Loucy (cell line): Measurements from ENCODE around the gene GPI.

ENCODE experiments used
- H2AFZ ChIP-seq: fragments of 200-600 bp; sonication (generic); 2 replicates; pipeline ENCODE4 v1.6.0; 2016; ENCODE audit warnings: antibody characterized with exemption, mild to moderate bottlenecking, low read length, moderate library complexity
- H3F3A ChIP-seq: fragments of 200-600 bp; 2 replicates; pipeline ENCODE4 v1.6.0; 2016; ENCODE audit warnings: antibody characterized with exemption, low read depth, mild to moderate bottlenecking
- H3K27me3 ChIP-seq: fragments of 200-600 bp; sonication (generic); 2 replicates; pipeline ENCODE4 v1.6.1; 2014; ENCODE audit warnings: low read length, mild to moderate bottlenecking; ENCODE audit not compliant: insufficient read depth, poor library complexity, severe bottlenecking
- H3K36me3 ChIP-seq: fragments of 200-600 bp; sonication (generic); 2 replicates; pipeline ENCODE4 v1.6.1; 2016; ENCODE audit warnings: low read length; ENCODE audit not compliant: insufficient read depth
- H3K4me1 ChIP-seq: fragments of 200-600 bp; sonication (generic); 2 replicates; pipeline ENCODE4 v1.5.1; 2014; ENCODE audit warnings: low read length, mild to moderate bottlenecking; ENCODE audit not compliant: insufficient read depth, poor library complexity, severe bottlenecking
- H3K4me2 ChIP-seq: fragments of 200-600 bp; sonication (generic); 2 replicates; pipeline ENCODE4 v1.6.0; 2014; ENCODE audit warnings: antibody characterized with exemption, low read length, low read depth, mild to moderate bottlenecking; ENCODE audit not compliant: poor library complexity, severe bottlenecking
- H3K4me3 ChIP-seq: fragments of 200-600 bp; sonication (generic); 2 replicates; pipeline ENCODE4 v1.5.1; 2014; ENCODE audit warnings: low read length, mild to moderate bottlenecking, mixed read lengths; ENCODE audit not compliant: poor library complexity, severe bottlenecking
- H3K79me2 ChIP-seq: fragments of 200-600 bp; sonication (generic); 2 replicates; pipeline ENCODE4 v1.6.1; 2014; ENCODE audit warnings: low read length; ENCODE audit not compliant: insufficient read depth
- H3K9ac ChIP-seq: fragments of 200-600 bp; sonication (generic); 2 replicates; pipeline ENCODE4 v1.6.0; 2014; ENCODE audit warnings: mild to moderate bottlenecking, low read depth, low read length, moderate library complexity; ENCODE audit not compliant: poor library complexity, severe bottlenecking
- H3K9me2 ChIP-seq: fragments of 200-600 bp; sonication (generic); replicated peaks from 2 replicates; pipeline ENCODE4 v1.6.1; 2016; ENCODE audit warnings: low read depth, low read length, mixed read lengths
- H3K9me3 ChIP-seq: fragments of 200-600 bp; sonication (generic); 2 replicates; pipeline ENCODE4 v1.6.1; 2014; ENCODE audit warnings: mild to moderate bottlenecking, antibody characterized with exemption, low read length, low read depth; ENCODE audit not compliant: insufficient read depth
- H4K20me1 ChIP-seq: fragments of 200-600 bp; sonication (generic); 2 replicates; pipeline ENCODE4 v1.6.0; 2014; ENCODE audit warnings: antibody characterized with exemption, low read length, mild to moderate bottlenecking; ENCODE audit not compliant: insufficient read depth, poor library complexity, severe bottlenecking
- EZH2phosphoT487 ChIP-seq: fragments of 200-600 bp; IDR thresholded peaks from 2 replicates; pipeline ENCODE4 v1.6.1; 2018; ENCODE audit warnings: antibody characterized with exemption, mild to moderate bottlenecking, moderate library complexity, borderline replicate concordance
- TF ChIP-seq, protein P1 (sequence below): fragments of 200-600 bp; sonication (generic); conservative IDR thresholded peaks from 2 replicates; pipeline ENCODE4 v1.5.1; 2014; ENCODE audit warnings: mild to moderate bottlenecking, antibody characterized with exemption, low read length

The GPI gene

DNA sequence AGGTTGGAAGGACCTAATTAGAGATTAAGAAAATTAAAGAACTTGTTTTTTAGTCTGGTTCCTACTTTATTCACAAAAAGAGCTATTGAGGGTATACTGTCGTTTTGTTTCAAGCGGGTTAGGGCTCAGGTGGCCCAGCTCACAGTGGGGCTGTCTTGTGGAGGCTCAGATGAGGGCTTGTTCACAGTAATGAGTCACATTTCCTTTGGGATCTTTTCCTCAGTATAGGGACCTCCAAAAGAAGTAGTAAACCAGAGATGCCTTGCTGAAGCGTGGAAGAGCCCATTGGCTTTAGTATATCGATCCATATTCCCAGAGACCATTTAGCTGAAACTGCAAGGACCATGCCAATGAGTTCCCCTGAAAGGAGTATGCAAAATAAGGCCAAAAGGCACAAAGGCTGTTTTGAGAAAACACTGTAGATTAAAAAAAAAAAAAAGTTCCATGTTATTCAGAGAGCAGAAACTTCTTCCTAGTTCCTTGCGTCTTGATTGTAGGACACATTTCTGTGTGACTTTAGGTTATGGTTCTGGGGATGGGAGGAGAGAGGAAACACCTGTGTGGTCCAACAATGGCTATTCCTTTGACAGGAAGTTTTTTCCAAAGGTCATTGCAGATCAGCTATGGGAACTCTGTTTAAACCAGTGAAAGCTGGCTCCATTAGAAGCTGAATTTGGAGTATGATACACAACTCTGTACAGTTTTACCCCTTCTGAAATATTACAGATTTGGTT is 32.8 kb upstream of the GPI start:
- no peaks in the 10 kb centered on the region for H4K20me1 ChIP-seq
- H3K27me3 ChIP-seq = no peaks in the 10 kb centered on the region
- no peak overlapping the region for H3K4me2 ChIP-seq
- H3K4me3 ChIP-seq = no peak overlapping the region
- H3K4me1 ChIP-seq = no peaks in the 10 kb centered on the region
- no peaks in the 10 kb centered on the region for H3K79me2 ChIP-seq
- peaks cover 5% of the 10 kb centered on the region; the same call in 1 of the 2 replicates for H3K36me3 ChIP-seq
- no peak overlapping the region for H3K9ac ChIP-seq
- no peaks in the 10 kb centered on the region for H3K9me2 ChIP-seq
- no peaks in the 10 kb centered on the region for H3F3A ChIP-seq
- no peak overlapping the region for H2AFZ ChIP-seq
- no peak for TF ChIP-seq EZH2phosphoT487
- TF ChIP-seq, protein P1, sequence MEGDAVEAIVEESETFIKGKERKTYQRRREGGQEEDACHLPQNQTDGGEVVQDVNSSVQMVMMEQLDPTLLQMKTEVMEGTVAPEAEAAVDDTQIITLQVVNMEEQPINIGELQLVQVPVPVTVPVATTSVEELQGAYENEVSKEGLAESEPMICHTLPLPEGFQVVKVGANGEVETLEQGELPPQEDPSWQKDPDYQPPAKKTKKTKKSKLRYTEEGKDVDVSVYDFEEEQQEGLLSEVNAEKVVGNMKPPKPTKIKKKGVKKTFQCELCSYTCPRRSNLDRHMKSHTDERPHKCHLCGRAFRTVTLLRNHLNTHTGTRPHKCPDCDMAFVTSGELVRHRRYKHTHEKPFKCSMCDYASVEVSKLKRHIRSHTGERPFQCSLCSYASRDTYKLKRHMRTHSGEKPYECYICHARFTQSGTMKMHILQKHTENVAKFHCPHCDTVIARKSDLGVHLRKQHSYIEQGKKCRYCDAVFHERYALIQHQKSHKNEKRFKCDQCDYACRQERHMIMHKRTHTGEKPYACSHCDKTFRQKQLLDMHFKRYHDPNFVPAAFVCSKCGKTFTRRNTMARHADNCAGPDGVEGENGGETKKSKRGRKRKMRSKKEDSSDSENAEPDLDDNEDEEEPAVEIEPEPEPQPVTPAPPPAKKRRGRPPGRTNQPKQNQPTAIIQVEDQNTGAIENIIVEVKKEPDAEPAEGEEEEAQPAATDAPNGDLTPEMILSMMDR = no peak
- H3K9me3 ChIP-seq = no peaks in the 10 kb centered on the region

DNA sequence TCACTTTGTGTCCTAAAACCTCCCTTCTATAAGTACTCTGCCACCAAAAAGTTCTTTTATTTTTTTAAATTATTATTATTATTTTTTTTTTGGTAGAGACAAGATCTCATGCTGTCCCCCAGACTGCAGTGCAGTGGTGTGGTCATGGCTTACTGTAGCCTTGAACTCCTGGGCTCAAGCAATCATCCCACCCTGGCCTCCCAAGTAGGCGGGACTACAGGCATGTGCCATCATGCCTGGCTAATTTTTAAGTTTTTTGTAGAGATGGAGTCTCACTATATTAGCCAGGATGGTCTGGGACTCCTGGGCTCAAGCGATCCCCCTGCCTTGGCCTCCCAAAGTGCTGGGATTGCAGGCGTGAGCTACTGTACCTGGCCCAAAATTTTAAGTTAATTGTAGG is 29.1 kb upstream of the GPI start:
- Histone ChIP-seq H3K27me3 (no peaks in the 10 kb centered on the region), H4K20me1 (no peaks in the 10 kb centered on the region), H3K79me2 (no peaks in the 10 kb centered on the region), H3K9ac (no peak overlapping the region), H3K36me3 (peaks cover 5% of the 10 kb centered on the region; the same call in 1 of the 2 replicates), H3K4me2 (no peak overlapping the region), H3K4me3 (no peak overlapping the region), H2AFZ (no peak overlapping the region), H3K9me2 (no peaks in the 10 kb centered on the region), H3F3A (no peaks in the 10 kb centered on the region), H3K4me1 (no peaks in the 10 kb centered on the region), H3K9me3 (no peaks in the 10 kb centered on the region)
- TF ChIP-seq EZH2phosphoT487 = no peak
- TF ChIP-seq, protein P1 = no peak

DNA sequence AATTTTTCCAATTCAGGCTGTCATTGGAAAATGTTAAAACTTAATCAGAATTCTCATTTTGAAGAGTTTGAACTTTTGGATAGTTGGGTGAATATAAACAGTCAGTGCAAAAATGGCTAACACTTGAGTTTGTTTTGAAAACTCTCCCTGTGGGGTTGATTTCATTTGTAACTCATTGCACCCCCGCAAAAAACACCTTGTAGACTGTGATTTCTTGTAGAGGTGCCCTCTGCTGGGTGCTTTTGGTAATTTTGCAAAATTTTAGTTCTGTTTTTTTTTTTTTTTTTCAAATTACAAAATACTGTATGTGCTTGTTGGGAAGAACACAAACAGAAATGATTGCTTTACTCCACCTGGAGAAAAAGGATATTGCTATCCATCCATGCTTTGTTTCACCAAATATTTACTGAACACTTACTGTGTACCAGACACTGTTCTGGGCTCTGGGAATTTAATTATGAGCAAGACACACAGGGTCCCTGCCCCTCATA is 28.2 kb upstream of the GPI start:
- no peak overlapping the region for H3K9ac ChIP-seq
- no peak overlapping the region for H3K4me3 ChIP-seq
- TF ChIP-seq, protein P1 = peak; percentile 66
- no peak for TF ChIP-seq EZH2phosphoT487
- no peaks in the 10 kb centered on the region for H4K20me1 ChIP-seq
- no peaks in the 10 kb centered on the region for H3F3A ChIP-seq
- no peaks in the 10 kb centered on the region for H3K27me3 ChIP-seq
- no peaks in the 10 kb centered on the region for H3K4me1 ChIP-seq
- H3K36me3 ChIP-seq = peaks cover 11% of the 10 kb centered on the region; the same call in 1 of the 2 replicates
- H3K4me2 ChIP-seq = no peak overlapping the region
- no peaks in the 10 kb centered on the region for H3K9me3 ChIP-seq
- H3K79me2 ChIP-seq = no peaks in the 10 kb centered on the region
- H2AFZ ChIP-seq = no peak overlapping the region
- no peaks in the 10 kb centered on the region for H3K9me2 ChIP-seq
